SU-DHL-6 (cell line): ENCODE results near the gene SLC37A2.
"Not testable (repeated sequence)": the region's sequence is repeated elsewhere in the genome, so short reads cannot be mapped to it uniquely, and the experiment has no call there.

Experiments used
- EZH2phosphoT487 ChIP-seq: fragments of 200-600 bp; sonication (generic), shearing (Covaris generic); conservative IDR thresholded peaks from 2 replicates; pipeline ENCODE4 v1.6.1; 2018; ENCODE audit warnings: mild to moderate bottlenecking, antibody characterized with exemption, low read length, moderate library complexity, mixed read lengths
- TF ChIP-seq, protein P1 (sequence below): fragments of 200-600 bp; sonication (generic); IDR thresholded peaks from one replicate; pipeline ENCODE4 v1.5.1; 2017; ENCODE audit warnings: antibody characterized with exemption, mild to moderate bottlenecking, low read length, moderate library complexity; ENCODE audit not compliant: insufficient read depth, poor library complexity, severe bottlenecking

DNA sequence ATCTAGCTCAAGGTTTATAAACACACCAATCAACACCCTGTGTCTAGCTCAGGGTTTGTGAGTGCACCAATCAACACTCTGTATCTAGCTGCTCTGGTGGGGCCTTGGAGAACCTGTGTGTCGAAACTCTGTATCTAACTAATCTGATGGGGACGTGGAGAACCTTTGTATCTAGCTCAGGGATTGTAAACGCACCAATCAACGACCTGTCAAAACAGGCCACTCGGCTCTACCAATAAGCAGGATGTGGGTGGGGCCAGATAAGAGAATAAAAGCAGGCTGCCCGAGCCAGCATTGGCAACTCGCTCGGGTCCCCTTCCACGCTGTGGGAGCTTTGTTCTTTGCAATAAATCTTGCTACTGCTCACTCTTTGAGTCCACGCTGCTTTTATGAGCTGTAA lies 27.0 kb downstream of the SLC37A2 start:
- TF ChIP-seq, protein P1, sequence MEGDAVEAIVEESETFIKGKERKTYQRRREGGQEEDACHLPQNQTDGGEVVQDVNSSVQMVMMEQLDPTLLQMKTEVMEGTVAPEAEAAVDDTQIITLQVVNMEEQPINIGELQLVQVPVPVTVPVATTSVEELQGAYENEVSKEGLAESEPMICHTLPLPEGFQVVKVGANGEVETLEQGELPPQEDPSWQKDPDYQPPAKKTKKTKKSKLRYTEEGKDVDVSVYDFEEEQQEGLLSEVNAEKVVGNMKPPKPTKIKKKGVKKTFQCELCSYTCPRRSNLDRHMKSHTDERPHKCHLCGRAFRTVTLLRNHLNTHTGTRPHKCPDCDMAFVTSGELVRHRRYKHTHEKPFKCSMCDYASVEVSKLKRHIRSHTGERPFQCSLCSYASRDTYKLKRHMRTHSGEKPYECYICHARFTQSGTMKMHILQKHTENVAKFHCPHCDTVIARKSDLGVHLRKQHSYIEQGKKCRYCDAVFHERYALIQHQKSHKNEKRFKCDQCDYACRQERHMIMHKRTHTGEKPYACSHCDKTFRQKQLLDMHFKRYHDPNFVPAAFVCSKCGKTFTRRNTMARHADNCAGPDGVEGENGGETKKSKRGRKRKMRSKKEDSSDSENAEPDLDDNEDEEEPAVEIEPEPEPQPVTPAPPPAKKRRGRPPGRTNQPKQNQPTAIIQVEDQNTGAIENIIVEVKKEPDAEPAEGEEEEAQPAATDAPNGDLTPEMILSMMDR, result not testable (repeated sequence)
- not testable (repeated sequence) for TF ChIP-seq EZH2phosphoT487
